GM18873 (cell line): ENCODE measurements around the gene HOXA5.

ENCODE experiments used
- ATAC-seq: cut with Tn5 transposase; IDR thresholded peaks from one replicate; pipeline ENCODE4 v1.9.1; 2021; ENCODE audit warnings: mild to moderate bottlenecking, moderate library complexity, moderate number of reproducible peaks; ENCODE audit not compliant: unreplicated experiment, low FRiP score

The HOXA5 gene

DNA sequence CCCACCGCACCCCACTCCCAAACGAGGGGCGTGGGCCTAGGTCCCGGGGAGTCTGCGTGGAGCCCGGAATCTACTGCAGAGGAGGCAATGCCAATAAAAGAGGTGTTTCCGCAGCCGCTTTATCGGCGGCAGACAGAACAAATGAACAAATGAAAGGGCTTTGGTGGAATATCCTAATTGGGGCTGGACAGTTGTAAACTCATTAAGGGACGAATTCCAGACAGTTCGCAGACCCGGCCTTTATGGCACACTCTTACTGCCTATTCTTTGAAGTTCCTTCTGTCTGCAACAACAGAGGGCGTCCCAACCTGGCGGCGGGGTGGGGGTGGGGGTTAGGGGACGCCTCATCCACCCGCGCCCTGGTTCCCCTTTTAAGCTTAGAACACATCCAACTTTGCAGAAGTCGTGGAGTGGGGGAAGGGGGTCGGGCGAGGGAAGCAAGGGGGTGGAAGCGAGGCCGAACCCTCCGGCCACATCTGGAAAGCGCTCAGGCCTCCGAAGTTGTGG lies 17.8 kb upstream of the HOXA5 start:
- no peak for ATAC-seq

DNA sequence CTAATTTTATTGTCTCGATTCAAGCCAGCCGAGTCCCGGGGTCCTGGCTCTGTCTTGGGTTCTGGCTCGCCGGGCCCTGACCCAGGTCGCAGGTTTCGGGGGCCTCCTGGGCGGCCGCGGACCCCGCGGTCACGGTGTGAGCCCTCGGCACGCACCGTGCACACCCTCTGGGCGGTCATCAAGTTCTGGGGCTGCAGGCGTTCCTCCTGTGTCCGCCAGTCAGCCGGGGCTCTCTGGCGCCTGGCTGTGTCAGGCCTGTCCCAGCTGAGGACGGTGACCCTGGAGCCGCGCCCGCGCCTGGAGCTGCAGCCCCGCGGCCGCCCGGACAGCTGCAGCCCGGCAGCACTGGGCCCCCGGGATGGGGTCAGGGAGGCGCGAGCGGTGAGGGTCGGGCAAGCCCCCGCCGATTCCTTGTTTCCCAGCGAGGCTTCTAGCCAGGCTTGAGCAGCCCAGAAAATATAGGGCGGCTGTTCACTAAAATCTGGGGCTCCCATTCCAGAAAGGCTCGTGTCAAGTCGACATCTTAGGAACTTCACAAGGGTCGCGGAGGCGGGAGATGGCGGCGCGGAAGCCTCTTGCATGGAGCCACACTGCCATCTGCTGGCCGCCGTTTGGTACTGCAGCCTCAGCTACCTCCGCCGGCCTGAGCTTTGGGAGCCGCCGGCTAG lies 17.2 kb upstream of the HOXA5 start:
- ATAC-seq = no peak

DNA sequence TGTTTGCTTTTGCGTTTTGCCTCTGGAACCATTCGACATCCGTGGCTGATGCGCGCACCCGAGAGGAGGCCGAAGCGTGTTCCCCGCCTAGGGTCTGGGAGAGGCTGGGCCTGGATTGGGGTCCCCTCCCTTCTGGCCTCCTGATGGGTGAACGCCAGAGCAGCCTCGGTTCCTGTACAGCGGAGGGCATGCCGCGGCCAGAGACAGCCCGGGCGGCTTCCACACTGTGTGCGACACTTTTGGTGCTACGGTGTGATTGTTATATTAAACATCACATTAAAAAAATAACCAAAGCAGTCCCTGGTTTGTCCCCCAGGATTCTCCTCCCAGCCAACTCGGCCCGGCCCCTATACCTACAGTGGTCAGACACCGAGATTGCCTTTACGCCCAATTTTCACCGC lies 16.7 kb upstream of the HOXA5 start:
- ATAC-seq = no peak

DNA sequence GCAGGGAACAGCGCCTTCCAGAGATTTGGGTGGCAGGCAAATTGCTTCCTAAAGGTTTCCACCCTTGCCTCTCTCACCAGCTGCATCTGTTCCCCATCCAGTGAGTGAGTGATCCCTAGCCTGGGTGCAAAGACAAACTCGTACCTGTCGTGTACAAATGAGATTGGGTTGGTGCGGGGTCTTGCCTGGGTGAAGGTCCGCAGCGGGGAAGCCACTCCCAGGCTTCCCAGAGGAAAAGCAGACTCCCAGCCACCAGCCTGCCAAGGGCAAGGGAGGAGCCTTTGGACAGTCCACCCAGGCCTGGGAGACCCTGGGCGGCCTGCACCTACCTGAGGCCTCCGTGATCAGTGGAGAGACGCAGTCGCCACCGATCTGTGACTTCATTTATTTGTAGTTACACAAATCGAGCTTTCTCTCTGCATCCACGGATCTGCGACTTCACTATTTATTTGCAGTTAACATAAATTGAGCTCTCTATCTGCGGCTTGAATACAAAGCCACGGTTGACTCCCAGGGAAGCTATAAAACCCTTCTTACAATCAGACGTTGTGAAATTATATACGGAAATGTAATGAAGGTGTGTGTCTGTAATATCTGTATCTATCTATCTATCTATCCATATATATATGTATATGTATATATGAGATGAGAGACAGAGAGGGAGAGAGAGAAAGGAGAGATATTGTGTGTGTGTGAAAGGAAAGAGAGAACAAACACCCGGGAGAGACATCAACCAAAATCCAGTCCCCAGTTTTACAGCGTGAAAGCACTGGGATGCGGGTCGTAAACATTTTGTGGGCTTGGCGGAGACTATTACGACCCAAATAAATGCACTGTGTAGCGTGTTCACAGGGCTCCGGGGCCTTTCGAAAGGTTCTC lies 16.0 kb upstream of the HOXA5 start:
- ATAC-seq = no peak

DNA sequence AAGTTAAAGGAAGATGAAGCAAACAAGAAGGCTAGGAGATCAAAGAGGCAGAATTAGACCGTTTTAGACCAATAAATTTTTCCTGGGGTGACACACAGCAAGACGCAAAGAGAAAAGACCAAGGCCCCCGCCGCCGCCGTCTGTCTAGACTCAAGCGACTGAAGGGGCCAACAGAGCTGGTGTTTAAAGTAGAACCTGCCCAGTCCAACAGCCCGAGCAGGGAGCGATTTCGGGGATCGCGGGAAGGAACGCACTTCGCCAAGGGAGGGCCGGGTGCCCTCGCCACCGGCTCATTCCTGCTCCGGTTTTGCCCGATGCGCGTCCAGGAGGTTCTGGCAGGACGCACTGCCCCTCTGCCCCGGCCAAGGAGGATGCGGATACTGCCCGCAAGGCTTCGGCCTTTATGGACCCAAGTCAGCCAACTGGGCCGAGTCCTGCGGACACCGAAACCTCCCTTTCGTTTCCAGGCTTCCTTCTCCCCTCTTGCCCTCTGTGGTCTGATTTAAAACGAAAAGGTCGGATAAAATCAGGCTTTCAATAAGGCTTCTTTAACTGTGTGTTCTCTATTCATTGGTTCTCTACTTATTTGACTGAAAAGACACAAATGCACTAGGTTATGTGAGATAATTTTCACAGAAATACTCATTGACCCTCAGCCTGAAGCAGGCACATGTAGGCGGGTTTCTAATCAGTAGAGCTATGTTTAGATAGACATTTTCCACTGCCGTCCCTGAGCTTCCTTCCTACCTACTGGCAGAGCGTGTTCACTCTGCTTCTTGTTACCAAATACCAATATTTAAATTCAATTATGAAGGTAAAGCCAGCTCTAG lies 15.2 kb upstream of the HOXA5 start:
- ATAC-seq = no peak

DNA sequence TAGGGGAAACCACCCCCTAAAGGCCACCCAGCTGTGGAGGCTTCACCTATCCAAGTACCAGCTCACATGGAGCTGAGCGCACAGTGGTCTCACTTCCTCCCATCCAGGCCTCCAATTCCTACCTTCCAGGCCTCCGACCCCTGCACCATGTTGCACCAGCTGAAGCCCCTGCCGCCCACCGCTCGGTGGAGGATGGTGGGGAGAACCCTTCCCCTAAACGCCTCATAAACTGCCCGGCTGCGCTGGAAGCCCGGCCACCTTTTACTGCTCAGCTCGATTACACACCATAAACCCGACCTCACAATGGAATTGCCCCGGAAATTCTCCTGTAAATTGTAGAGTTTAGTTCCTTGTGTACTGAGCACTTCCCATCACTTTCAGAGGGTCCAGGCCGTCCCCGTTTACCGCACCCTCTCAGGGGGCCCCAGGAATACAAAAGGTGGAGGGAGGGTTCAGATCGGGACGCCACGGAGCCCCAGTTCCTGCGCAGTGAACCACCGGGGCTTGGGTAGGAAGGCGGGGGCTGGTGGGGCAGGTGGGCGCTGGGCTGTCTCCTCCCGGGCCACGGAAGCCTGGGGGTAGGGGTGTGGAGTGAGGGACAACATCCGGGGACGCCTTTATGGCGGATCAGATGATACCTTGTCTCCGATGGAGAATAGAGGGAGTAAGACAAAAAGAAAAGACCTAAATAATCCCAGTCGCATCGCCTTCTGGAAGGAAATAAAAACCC lies 14.4 kb upstream of the HOXA5 start:
- ATAC-seq = no peak

DNA sequence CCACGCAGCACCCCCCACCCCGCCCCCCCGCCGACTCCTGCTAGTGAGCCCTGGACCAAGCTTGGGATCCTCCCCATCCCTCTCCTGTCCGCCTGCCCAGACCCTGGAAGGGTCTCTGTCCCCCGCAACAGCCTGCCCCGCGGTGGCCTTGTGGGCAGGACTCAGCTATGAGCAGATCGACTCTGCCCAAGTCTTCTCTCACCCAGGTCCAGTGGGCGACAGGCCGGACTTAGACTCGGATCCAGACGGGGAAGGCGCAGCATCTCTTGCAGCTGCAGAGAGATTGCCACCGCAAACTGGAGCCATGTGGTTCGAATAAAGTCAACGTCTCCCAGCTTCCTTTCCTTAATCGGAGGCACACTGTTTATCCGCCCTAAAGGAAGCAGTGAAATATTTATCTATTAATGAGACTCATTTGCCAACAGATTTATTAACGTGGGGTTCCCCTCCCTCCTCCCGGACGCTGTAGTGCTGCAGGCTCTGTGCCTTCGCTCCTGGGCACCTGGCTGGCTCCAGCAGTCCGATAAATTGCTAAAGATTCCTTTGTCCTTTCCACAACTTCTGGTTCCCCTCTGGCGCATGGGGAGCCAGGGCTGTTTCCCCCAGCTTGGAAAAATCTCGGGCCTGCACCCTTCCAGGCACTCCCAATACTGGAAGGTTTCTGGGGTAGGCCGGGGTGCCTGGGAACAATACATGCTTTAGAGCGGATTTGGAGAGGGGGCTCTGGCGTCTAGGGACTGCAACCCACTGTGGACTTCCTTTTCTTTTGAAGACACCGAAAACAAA lies 13.6 kb upstream of the HOXA5 start:
- no peak for ATAC-seq

DNA sequence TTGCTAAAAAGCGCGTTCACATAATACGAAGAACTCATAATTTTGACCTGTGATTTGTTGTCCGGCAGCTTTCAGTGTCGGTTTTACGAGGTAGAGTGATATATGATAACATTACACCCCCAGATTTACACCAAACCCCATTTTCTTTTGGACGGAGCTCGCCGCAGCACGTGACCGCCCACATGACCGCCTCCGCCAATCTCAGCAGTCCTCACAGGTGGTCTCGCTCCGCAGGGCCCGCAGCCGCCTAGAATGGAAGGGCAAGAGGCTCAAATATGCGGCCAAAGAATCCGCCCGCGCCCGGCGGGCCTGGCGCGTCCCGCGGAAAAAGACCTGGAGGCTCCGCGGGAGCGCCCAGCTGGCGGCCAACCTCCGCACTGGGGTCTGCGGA lies 13.0 kb upstream of the HOXA5 start, which contains the start of gene HOXA7:
HOXA7 (minus strand) TSS at position 168 of the 391 bp plus-strand sequence; CDS start at position 38, 130 bp downstream.
- ATAC-seq = no peak

DNA sequence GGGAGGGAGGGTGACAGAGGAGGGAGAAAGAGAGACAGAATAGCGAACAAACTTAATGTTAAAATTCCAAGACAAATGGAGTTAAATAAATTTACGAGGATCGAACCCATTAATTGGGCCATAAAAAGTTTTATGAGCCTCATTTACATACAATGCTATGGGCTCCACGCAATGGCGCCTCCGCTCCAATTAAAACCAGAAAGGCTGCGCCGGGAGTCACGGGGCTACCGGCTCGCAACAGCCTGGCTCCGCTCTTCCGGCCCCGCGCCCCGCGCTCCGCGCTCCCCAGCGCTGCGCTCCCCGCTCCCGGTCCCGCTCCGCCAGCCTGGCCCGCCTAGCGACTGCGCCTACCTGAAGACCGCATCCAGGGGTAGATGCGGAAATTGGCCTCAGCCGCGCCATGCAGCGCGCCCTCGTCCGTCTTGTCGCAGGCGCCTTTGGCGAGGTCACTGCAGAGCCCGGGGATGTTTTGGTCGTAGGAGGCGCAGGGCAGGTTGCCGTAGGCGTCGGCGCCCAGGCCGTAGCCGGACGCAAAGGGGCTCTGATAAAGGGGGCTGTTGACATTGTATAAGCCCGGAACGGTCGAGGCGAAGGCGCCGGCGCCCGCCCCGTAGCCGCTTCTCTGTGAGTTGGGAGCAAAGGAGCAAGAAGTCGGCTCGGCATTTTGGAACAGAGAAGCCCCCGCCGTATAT lies 12.5 kb upstream of the HOXA5 start:
- ATAC-seq = no peak

DNA sequence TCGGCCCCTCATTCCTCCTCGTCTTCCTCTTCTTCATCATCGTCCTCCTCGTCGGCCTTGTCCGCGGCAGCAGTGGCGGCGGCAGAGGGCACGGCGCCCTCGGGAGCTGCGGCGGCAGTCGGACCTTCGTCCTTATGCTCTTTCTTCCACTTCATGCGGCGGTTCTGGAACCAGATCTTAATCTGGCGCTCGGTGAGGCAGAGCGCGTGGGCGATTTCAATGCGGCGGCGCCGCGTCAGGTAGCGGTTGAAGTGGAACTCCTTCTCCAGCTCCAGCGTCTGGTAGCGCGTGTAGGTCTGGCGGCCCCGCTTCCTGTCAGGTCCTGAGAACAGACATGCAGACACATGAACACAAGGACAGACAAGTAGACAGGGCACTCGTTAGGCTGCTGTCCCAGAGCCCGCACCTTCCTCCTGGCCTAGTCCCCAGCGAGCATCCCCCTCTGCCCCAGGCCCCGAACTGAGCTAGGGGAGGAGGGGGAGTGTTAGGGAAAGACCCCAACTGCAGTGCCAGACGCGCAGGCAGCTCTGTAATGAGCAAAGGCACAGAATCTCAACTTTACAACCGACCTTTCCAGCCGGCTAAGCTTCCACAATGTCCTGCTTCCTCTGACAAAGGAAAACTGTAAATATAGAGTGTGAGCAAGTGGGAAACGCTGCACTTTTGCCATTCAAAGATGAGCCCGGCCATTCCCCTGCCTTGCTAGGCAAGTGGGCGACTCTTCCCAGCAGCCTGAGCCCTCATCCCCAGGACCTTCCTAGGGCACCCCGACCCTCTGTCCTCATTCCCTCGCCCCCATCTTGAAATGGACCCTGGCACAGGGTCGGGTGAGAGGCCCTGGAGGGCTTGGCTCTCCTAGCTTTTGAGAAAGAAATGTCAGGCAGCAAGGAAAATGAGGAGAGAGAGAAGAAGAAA lies 11.7 kb upstream of the HOXA5 start:
- no peak for ATAC-seq

DNA sequence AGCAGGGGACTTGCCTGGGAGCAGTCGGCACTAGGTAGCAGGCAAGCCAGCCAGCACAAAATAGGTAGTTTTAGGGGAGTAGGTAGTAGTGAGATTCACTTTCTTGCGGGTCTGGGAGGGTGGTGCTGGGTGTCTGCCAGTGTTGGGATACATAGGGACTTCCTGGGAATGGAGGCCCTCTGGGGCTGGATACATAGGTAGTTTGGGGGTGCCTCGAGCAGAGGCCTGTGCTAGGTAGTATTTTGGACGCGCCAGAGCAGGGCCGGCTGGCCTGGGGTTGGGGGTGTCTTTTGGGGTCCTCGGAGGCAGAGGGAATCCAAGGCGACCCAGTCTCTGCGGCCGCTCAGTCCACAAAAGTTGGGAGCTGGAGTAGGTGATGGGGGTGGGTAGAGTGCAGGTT lies 10.9 kb upstream of the HOXA5 start:
- ATAC-seq = no peak

DNA sequence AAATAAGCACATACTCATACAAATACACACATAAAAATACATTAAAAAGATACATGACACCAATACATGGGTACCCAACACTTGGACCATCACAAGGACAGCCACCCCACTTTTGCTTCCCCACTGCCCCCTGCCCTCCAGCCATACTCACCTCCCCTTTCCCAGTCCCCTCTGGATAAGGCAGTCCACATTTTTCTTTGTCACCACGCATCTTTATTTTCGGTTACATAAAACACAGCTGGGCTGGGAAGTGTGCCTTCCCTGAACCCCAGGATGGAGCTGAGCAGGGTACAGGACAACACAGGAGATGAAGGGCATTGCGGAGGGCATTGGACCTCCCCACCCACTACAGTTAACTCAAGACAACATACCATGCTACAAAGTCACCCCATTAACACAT lies 10.0 kb upstream of the HOXA5 start:
- ATAC-seq = no peak

DNA sequence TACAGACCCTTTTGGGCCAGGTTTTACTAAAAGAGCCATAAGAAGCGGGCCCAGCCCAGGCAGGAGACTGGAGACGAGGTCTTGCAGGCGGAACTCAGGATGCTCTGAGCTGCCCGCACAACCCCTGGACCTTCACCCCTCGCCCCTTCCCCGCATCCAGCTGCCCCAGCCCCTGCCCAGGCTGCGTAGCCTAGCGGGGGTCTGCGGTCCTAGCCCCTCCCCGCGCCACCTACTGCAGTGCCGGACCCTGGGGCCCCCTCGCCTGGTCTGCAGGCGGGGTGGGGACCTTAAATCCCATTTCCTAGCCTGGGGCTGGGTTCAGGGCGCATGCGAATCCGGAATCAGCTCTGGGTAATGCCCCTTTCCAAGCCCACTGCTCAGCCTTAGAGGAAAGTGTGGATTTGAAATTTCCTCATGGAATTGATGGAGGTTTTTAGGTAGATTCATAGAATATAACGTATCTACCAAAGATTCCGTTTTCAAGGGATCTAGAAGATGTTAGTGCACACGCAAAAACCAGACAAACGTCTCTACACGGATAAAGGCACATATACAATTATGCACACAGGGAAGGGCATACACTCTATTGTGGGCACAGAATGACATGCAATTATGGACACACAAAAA lies 9.4 kb upstream of the HOXA5 start:
- no peak for ATAC-seq

DNA sequence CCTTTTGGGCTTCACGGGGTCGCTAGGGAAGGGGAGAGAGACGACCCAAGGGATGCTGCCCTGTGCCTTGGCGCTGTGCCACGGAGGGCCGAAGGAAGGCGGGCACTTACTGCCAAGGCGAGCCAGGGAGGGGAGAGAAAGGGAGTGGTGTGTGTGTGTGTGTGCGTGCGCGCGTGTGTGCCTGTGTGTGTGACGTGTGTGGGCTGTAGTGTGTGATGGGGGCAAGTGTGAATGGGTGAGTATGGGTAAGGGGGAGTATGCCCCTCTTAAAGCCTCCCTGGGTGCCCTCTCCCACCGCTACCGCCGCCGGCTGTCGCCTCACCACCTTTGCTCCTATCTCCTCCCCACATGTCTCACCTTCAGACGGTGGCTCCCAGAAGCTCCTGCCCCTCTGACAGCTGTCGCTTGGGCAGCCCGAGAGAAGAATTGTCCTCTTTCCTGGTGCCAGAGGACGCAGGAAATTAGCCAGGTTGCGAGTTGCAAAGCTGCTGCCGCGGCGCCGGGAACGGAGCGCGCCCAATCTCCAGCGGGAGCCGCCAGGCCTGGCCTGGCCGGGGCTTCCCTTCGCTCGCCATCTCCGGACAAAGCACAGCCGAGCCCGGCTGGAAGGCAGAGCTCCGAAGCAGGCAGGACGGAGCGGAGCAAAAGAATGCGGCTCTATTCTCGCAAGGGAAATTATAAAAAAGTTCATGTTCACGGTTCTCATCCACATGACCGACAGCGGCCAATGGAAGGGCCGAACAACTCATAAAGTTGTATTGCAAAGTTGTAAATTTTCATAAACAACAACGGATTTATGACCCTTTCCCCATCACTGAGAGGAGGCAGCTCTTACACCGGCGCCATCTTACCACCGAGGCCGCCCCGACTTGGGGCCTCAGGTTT lies 8.7 kb upstream of the HOXA5 start, which contains the start of gene HOXA3:
HOXA3 (minus strand) TSS at position 653 of the 885 bp plus-strand sequence. CDS start 41,943 bp downstream, outside the sequence.
- no peak for ATAC-seq

DNA sequence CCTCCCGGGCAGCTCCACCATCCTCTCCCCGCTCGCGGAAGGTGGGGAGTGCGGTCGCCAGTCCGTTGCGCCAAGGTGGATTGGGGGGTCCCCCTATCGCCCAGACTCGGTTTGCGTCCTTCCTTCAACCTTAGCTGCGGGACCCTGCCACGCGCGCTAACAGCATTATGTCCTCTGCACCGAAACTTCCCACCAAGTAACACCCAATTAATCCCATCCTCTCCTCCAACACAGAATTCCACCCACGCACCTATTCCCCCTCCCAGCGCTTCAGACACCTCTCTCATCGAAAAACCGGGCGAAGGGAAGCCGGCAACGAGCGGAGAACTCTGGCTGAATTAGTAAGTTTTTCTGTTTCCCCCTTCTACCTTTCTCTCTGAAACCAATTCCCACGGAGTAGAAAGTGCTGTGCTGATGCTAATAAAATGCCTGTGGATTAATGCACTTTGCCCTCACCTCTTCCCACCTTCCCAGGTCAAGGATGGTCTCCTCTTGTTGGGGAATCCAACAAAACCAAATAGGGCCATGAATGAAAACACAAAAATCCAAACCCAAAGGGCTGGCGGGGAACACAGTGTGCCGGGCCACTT lies 8.0 kb upstream of the HOXA5 start:
- no peak for ATAC-seq
